ENCODE measurements around the gene EFEMP2.

DNA sequence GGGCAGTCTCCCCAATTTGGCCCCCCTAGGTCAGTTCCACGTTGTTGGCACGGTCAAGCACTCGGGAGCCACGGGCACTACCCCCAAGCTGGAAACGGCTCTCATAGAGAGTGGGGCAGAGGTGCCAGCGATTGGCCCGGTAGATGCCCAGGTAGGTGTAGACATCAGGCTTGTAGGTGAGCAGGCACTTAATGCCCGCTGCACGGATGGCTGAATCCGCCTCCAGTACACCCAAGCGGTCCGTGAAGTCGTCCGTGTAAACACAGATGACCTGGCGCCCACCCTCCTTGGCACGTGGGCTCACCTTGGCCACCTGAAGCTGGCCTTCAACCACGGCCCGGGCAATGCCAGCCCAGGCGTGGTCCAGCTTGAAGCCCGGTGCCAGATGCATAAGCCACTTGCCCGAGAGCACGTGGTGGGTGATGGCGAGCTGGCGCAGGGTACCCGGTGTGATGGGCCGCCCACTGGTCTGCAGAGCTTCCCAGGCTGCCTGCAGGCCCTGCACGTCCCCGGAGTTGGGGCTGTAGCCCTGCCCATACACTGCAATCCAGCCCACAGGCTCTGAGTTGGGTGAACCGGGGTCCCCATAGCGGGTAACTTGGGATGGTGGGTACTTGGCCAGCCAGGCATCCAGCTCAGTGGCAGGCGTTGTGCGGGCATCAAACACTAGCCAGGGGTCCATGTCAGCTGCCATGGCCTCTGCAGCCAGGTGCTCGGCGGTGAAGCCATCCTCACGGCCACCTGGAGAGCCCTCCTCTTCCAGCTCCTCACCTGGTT, 45.0 kb upstream of the EFEMP2 start:
- no peak for TF ChIP-seq POLR2A (IDR thresholded peaks at IDR 0.05)
- TF ChIP-seq, protein P1, sequence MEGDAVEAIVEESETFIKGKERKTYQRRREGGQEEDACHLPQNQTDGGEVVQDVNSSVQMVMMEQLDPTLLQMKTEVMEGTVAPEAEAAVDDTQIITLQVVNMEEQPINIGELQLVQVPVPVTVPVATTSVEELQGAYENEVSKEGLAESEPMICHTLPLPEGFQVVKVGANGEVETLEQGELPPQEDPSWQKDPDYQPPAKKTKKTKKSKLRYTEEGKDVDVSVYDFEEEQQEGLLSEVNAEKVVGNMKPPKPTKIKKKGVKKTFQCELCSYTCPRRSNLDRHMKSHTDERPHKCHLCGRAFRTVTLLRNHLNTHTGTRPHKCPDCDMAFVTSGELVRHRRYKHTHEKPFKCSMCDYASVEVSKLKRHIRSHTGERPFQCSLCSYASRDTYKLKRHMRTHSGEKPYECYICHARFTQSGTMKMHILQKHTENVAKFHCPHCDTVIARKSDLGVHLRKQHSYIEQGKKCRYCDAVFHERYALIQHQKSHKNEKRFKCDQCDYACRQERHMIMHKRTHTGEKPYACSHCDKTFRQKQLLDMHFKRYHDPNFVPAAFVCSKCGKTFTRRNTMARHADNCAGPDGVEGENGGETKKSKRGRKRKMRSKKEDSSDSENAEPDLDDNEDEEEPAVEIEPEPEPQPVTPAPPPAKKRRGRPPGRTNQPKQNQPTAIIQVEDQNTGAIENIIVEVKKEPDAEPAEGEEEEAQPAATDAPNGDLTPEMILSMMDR (IDR thresholded peaks at IDR 0.05) = no peak
